ENCODE measurements around the gene DYNLT4.
"Not testable (repeated sequence)": the region's sequence is repeated elsewhere in the genome, so short reads cannot be mapped to it uniquely, and the experiment has no call there.

The DYNLT4 gene

GRCh38 chr1:44808063-44808937, 1.1 kb upstream of the DYNLT4 start, which contains the start of gene BTBD19:
Gene BTBD19 (plus strand): TSS chr1:44808523. CDS start chr1:44808821, 298 bp downstream.
- peak; percentile 85 for DNase-seq

DNA sequence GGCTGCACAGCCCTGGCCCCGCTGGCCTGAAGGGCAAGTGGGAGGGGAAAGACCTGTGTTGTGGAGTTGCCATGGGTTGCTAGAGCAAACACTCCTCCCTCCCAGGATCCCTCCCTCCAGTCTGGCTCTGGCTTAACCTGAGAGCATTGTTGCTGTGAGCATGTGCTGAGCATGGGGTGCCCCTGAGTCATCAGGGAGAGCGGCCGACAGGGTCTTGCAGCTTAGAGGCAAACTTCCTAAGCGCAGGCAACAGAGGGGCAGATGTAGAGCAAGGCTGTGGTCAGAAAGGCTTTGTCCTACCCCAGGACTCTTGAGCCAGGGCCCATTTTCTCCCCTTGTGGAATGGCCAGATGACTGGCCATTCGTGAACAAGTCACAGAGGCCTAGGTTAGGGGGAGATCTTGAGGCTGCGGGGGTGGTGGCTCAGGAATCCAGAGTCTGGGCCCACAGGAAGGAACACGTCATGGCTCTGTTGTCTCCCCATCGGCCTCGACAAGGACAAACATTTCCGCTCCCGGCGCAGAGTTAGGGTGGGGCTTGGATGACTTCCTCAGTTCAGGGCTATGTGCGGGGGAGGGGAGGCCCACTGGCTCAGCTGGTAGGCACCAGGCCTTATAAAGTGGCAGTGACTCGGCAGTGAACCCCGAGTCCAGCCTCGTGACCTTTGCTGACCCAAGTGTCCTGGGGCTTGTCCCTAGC, 362 bp upstream of the DYNLT4 start:
- DNase-seq = peak; percentile 94

DNA sequence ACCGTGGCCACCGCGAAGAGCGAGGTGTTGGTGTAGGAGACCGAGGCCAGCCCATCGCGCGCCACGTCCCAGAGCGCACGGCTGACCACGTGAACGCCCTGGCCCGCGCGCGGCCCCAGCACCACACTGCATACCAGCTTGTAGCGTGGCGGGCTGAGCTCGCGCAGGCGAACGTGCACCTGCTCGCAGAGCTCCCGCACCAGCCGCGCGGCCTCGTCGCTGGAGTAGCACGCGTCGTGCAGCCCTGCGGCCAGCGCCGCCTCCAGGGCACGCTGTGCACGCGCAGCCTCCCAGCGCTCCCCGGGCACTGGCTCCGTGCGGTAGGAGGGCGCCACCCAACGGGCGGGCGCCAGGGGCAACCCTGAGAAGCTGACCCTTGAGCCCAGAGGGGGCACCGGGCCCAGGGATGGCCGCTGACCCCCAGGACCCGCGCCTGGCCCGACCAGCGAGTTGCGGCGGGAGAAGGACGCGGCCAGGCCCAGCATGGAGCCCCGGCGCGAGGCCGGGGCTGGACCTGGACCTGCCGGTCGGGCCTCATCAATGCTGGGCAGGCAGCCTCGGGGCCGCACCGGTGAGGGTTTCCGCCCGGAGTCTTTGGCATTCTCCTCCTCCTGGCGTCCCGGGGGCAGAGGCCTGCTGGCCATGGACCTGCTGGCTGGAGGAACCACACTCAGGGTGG, 987 bp downstream of the DYNLT4 start:
- no peak for DNase-seq

- DNase-seq = no peak
Measured at GRCh38 chr1:44805311-44806024, 1.7 kb downstream of the DYNLT4 start.

- no peak for DNase-seq
Measured at GRCh38 chr1:44803312-44804095, 3.6 kb downstream of the DYNLT4 start.

DNA sequence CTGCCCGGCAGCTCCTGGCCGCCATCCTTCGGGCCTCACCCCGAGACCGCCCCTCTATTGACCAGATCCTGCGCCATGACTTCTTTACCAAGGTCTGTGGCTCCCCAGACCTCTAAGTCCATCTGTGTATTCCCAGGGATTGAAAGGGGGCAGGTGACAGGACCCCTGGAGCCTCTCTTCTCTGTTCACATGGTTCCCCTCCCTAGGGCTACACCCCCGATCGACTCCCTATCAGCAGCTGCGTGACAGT, 4.2 kb downstream of the DYNLT4 start:
- no peak for DNase-seq

- no peak for DNase-seq
Measured at GRCh38 chr1:44802306-44803061, 4.7 kb downstream of the DYNLT4 start.

DNA sequence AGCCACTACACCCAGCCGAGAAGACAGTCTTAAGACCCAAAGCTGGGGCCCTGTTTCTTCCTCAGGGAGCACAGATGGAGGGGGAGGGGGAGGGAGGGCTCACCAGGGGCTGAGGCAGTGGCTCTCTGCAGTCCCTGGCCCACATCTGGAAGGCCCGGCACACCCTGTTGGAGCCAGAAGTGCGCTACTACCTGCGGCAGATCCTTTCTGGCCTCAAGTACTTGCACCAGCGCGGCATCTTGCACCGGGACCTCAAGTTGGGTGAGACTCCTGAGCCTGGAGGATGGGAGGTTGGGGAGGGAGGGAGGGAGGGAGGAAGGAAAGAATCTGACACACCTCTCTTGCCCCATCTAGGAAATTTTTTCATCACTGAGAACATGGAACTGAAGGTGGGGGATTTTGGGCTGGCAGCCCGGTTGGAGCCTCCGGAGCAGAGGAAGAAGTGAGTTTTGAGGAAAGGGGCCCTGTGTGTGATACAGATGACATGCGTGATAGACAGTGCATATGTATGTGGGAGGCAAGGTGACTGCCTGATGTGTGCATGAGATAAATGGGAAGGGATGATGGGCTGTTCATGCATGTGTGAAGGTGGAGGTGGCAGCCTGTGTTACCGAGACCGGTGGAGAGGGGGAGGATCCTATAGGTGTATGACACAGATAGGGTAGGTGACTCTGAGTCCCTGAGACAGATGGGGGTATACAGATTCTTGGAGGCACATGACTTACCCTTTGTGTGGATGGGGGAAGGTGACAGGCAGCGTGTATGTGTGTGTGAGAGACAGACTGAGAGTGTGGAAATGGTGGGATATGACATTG, 5.5 kb downstream of the DYNLT4 start:
- peak; percentile 42 for DNase-seq

DNA sequence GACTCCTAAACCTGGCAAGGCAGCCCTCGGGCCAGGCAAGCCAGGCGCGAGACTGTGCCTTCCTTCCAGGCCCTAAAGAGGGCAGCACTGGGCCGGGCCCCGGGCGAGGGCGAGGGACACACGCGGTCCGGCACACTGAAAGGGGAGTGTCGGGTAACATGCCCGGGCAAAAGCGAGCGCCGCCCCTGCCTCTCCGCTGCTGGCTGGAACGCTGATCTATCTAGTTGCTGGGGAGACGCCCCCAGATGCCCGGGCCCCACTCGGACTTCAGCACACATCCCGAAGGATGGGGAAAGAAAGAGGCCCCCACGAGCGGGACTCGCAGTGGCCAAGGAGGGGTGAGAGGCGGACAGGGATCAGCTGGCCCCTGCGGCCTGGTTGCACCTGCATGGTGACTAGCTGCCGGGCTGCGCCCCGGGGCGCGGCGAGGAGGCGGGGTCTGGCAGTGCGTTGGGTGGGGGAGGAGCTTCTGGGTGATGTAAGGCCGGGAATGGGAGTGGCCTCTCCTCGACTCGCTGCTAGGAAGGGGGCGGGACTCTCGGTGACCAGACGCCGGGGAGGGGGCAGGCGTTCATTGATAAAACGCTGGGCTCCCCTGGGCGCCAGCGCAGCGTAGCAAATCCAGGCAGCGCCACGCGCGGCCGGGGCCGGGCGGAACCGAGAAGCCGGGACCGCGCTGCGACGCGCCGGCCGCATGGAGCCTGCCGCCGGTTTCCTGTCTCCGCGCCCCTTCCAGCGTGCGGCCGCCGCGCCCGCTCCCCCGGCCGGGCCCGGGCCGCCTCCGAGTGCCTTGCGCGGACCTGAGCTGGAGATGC, 7.2 kb downstream of the DYNLT4 start, which contains the start of gene PLK3:
PLK3 (plus strand) TSS at position 608 of the 815 bp plus-strand sequence; CDS start at position 695, 87 bp downstream.
- DNase-seq = peak; percentile 99

GRCh38 chr1:44798481-44799365, 8.4 kb downstream of the DYNLT4 start:
- no peak for DNase-seq

GRCh38 chr1:44797886-44798285, 9.3 kb downstream of the DYNLT4 start:
- not testable (repeated sequence) for DNase-seq

DNA sequence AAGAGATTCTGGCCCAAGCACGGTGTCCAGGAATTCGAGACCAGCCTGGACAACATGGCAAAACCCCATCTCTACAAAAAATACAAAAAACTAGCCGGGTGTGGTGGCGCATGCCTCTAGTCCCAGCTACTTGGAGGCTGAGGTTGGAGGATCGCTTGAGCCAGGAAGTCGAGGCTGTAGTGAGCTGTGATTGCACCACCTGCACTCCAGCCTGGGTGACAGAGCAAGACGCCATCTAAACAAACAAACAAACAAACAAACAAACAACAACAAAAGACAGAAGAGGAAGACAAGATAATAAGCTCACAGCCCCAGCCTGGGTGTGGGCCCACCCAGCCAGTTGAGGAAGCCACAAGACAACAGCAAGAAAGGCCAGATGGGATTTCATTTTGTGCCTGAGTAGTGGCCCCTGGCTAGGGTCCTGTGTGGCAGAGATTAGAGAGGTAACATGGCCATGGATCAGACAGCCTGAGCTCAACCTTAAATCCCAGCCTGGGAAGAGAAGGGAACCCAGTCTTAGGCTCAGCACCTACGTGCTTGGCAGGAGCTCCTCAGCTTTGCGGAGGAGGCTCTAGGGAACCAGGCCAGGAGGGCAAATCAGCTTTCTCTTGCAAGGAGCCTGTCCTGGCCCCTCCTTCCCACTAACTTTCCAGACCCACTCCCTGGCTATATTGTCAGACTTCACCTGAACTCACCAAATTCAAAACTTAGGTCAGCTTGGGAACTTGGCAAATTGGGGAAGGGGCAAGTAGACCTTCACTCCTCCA, 14.2 kb downstream of the DYNLT4 start:
- DNase-seq = no peak

GRCh38 chr1:44790968-44791801, 16.0 kb downstream of the DYNLT4 start:
- no peak for DNase-seq

DNA sequence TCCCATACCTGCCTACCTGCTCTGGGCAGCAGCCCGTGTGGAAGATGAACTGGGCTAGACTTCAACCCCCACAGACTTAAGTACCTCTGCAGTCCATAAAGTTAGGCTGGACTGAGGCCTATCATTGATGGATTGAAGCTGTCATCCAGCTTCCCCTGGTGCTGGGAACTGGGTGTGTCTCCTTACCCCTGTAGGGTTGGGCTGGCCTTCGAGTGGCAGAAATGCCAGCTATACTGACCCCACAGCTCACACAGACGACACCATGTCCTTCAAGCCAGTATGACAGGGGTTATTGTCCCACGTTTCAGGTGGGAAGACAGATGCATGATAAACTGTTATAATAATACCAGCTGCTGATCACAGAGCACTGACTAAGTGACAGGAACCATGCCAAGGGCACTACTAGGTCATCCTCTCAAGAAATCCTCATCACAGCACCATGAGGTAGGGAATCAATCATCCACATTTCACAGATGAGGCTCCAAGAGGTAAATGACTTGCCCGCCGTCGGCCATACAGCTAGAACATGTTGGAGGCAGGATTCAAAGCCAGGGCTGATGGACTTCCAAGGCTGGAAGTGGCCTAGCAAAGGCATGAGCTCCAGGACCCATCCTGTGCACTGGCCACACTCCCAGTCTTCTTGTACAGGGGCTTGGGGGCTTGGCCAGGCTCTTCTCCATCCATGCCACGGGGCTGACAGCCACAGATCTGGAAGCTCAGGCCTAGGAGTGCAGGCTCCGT, 18.9 kb downstream of the DYNLT4 start, which contains the start of gene BEST4:
BEST4 (minus strand) TSS at position 51 of the 741 bp plus-strand sequence. CDS start 465 bp downstream, outside the sequence.
- no peak for DNase-seq

DNA sequence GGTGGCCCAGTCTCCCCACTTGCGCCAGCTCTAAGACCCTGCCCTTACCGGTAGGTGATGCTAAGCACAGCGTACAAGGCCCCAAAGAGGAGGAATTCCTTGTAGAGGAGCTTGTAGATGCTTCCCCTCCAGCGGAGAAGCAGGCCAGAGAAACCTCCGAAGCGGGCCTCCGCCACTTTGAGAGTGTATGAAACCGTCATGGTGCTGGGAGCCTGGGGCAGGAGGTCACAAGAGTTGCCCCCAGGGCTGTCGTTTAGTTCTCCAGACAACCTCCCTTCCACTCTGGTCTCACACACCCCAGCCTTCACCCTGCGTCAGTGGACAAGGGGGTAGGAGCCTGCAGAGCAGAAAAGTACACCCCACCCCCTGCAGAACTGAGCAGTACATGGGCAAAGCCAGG, 19.6 kb downstream of the DYNLT4 start:
- DNase-seq = no peak

All from activated CD4-positive, alpha-beta T cell treated with anti-CD3 and anti-CD28 coated beads, Interleukin-10, Interleukin-2, amounts not matched to agents 100 ng/mL and 50 ng/mL, durations not matched to agents 16 hours and 8 hours (primary cell).